GM18870 (cell line): Measurements from ENCODE around the gene LRRC7.

Source experiments
- ATAC-seq: cut with Tn5 transposase; IDR thresholded peaks from one replicate; pipeline ENCODE4 v1.9.1; 2021; ENCODE audit warnings: moderate library complexity; ENCODE audit not compliant: unreplicated experiment

LRRC7 gene

GRCh38 chr1:69587391-69587790, 19.7 kb downstream of the LRRC7 start:
- ATAC-seq, result no peak

GRCh38 chr1:69589799-69590198, 22.1 kb downstream of the LRRC7 start:
- no peak for ATAC-seq

GRCh38 chr1:69592341-69592740, 24.6 kb downstream of the LRRC7 start:
- ATAC-seq, result no peak

DNA sequence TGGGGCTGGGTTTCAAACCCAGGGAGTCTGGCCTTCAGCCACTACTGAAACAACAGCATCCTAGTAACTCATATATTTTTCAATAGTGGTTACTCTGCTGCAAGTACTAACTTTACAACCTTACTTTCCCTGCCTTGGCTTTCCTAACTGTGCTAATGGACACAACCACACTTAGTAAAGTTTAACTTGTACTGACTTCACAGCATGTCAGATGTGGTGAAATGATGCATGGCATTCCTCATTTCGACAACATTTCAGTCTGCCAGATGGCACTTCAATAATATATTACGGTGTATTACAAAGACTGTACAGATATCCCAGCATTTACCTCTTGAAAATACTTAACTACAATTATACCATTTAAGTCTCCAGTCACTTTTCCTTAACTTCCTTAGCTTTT, 27.8 kb downstream of the LRRC7 start:
- ATAC-seq, result no peak

DNA sequence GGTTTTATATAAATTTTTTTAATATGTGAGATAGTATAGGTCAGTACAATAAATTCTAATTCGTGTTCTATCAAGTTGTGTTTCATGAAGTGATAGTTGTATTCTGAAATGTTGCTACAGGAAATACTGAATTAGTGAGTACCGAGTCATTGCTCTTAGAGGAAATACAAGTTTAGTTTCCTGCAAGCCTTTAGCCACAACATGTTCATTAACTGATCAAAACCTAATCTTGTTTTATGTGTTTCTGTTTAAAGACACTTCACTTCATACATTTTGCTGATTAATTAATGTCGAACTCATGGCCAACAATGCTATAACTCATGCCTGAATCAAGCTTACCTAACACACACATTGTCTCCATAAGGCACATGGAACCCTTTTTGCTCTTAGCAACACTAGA, 43.6 kb downstream of the LRRC7 start:
- no peak for ATAC-seq

DNA sequence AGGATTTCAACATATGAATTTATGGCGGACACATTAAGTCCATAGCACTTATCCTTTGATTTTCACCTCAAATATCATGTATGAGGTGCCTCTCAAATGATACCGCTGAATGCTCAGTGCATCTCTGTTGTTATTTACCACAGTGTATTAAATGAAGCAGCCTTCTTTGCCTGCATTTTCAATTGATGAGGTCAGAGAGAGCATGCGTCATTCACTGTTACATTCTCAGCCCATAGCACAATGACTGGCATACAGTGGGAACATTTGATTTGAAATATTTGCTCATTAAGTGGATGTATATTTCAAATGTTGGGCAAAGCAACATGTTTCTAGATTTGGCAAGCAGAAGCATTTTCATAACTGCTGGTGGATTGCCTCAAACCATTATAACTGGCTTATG, 45.7 kb downstream of the LRRC7 start:
- no peak for ATAC-seq

- no peak for ATAC-seq
Observed at GRCh38 chr1:69638673-69639072, 71.0 kb downstream of the LRRC7 start.

- ATAC-seq, result no peak
Observed at GRCh38 chr1:69639159-69639558, 71.4 kb downstream of the LRRC7 start.

DNA sequence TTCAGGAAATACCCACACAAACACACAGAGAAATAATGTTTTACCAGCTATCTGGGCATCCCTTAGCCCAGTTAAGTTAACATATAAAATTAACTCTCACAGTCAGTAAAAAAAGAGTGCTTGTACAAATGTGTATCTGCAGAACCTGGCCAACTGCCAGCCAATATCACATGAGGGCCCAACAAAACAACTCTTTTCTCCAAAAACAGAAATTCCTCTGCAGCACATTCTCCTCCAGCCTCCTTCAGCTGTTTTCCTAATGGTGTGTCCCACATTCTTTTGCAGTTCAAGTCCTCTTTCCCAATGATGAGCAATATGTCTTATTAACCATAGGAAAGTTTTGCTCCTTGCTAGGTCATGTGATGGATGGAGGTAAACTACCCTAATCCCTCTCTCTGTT, 75.5 kb downstream of the LRRC7 start:
- no peak for ATAC-seq

- no peak for ATAC-seq
Observed at GRCh38 chr1:69645477-69645876, 77.8 kb downstream of the LRRC7 start.

GRCh38 chr1:69648486-69648885, 80.8 kb downstream of the LRRC7 start:
- no peak for ATAC-seq

DNA sequence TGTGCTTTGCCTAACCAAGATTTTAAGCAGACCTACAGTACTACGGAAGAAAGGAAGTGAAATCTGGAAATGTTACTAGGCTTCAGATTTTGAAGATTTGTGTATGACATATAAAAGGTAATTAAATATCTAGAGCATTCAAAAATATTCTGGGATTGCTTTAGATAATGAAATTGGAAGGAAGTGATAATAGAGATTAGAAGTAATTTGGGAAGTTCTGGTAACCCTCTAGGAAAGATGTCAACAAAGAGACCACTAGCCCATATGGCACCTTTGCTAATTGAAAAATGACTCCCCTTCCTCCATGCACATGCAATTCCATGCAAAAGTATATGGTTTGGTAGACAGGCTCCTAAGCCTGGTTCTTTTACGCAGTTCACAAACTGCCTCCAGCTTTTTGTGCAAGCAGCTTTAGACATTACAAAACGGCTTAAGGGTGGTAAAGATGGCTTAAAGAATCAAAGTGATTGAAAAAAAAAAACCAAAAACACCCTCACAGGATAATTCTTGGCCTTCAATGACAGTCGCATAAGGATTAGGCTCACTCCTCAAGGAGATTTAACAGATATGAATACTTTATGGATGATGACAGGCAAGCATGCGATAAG, 81.8 kb downstream of the LRRC7 start:
- no peak for ATAC-seq

GRCh38 chr1:69650779-69651178, 83.1 kb downstream of the LRRC7 start:
- no peak for ATAC-seq

DNA sequence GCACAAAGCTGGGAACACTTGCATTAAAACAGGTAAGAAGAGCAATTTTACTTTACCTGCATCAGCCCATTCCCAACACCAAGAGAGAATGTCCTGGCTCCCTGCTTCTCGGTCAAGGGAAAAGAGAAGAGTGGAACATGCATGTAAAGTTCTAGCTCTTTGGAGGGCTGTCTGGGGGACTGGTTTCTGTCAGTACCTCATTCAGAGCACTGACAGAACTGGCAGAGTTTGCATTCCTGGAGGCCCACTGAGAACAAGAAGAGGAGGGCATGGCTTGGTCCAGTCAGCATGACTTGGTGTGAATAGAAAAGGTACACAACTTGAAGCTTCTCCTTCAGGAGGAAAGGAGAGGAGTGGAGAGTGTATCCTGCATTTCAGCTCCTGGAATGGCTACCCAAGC, 83.9 kb downstream of the LRRC7 start:
- no peak for ATAC-seq

GRCh38 chr1:69657971-69658370, 90.2 kb downstream of the LRRC7 start:
- no peak for ATAC-seq

DNA sequence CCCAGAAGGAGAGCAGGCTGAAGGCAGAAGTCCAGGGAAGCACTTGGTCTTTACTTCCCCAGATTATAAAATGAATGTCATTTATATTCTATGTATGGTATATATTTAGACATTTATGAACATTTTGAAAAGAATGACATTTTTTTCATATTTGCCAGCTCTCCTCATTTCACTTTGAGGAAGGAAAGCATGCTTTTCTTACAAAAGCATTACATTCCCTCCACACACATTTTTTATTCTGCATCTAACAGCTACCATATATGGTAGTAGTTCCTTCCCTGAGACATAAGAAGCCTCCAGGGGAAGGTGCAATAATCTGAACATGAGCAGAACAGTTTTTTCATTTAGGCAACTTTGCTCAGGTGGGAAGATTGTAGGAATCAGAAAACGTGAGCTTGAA, 94.0 kb downstream of the LRRC7 start:
- no peak for ATAC-seq

- no peak for ATAC-seq
Observed at GRCh38 chr1:69662321-69662720, 94.6 kb downstream of the LRRC7 start.

GRCh38 chr1:69671363-69672010, 103.8 kb downstream of the LRRC7 start:
- no peak for ATAC-seq

- ATAC-seq, result no peak
Observed at GRCh38 chr1:69673321-69673720, 105.6 kb downstream of the LRRC7 start.

- ATAC-seq, result no peak
Observed at GRCh38 chr1:69679965-69680364, 112.2 kb downstream of the LRRC7 start.

DNA sequence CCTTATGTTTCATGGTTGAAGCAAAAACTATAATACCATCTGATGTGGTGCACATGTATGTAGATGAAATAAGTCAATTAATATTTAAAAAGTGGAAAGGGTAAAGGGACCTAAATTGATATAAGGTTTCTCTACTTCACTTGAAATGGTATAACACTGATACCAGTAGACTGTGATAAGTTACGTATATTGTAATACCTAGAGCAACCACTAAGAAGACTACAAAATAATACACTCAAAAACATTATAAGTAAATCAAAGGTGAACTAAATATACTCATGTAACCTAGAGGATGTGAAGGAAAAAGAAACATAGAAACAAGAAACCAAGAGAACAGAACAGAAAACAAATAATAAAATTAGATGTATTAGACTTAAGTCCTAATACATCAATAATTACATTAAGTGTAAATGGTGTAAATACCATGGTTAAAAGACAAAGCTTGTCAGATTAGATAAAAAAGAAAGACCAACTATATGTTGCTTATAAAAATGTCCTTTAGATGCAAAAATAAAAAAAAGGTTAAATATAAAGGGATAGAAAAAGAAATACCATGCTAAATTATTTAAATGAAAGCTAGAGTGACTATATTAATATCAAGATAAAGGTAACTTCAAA, 118.8 kb downstream of the LRRC7 start:
- no peak for ATAC-seq

GRCh38 chr1:69688193-69688592, 120.5 kb downstream of the LRRC7 start:
- ATAC-seq, result no peak

- no peak for ATAC-seq
Observed at GRCh38 chr1:69691179-69691578, 123.5 kb downstream of the LRRC7 start.
